ENCODE results near the gene WWTR1.
A peak's percentile ranks its signal among the peaks of the same experiment; 100 is the strongest.

WWTR1 gene

DNA sequence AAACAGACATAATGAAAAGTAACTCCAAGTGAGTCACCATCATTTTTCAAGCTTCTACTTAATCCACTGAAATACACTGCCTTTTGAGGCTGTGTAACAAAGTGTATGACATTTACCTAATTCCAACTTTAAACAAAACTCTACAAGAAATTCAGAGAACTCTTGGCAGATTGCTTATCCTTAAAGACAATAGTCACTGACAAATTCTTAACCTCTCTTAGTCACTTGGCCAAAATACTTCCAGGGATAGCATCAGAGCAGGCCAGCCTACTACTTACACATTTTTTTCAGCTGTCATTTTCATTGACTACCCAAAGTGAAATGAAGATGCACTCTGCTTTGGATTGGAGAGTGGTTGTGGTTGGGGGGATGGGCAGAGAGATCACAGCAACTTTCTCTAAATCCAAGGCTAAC, 3.6 kb downstream of the WWTR1 start:
- DNase-seq = peak; percentile 57

DNA sequence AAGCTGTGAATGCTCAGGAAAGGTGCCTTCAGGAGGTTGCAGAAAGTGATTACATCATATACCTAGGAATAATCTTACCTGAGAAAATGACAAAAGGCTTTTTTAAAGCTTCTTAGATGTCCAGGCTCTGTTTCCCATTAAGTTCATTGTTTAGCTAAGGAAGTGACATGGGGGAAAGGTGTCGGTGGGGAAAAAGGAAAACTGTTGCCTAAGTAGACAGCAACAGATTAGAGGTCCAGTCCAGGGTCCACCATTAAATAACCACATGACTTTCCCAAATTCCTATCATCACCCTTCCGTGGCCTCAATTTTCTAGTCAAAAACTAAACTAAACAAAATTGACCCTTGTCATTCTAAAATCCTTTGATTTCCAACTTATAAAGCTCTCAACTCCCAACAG, 4.3 kb downstream of the WWTR1 start:
- no peak for DNase-seq

DNA sequence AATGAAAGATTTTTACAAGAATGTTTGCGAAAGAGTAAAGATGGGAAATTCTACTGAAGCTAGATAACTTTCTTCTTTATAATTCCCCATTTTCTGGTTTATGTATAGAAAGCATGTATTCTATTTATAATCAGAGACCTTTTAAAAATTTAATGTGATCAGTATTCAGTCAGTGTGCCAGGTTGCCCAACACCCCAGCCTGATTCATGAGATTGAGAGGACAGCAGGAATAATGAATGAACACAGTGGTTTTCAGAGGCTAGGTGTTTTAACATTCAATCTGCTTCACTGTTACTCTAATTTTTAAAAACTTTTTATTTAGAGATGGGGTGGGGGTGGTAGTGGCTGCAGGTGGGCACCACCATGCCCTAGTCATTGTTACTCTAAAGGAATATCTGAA, 4.7 kb downstream of the WWTR1 start:
- no peak for DNase-seq

DNA sequence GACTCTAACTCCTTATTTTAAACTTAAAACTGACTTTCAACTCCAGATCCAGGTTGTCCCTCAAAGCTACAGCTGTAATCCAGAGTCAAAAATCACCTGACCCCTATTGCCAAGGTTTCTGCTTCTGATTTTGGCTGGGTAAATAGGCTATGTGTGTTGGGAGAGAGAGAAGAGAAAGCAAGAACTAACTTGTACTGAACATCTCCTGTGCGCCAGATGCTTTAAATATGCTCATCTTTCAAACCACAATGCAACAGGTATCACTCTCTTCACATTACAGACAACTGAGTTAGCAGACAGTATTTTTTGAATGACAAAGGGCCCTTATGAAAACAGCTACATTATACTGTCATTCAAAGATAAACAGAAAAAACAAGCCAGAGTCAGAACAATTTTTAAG, 7.0 kb downstream of the WWTR1 start:
- DNase-seq = no peak

DNA sequence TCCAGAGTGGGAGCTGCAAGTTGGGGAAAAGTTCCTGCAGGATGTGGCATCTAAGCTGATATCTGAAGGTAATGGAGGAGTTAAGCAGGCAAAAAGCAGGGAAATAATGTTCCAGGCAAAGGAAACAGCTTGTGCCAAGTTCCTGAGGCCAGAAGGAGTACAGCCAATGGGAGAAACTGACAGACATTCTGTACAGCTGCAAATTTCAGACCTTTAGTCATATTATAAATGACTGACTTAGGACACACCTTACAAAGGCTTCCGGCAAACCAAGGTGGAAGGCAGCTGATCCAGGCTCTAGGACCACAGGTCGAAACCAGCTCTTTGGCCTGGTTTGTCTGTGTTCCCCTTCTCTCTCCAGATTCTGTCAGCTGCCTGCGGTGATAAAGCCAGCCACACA, 9.3 kb downstream of the WWTR1 start:
- no peak for DNase-seq

DNA sequence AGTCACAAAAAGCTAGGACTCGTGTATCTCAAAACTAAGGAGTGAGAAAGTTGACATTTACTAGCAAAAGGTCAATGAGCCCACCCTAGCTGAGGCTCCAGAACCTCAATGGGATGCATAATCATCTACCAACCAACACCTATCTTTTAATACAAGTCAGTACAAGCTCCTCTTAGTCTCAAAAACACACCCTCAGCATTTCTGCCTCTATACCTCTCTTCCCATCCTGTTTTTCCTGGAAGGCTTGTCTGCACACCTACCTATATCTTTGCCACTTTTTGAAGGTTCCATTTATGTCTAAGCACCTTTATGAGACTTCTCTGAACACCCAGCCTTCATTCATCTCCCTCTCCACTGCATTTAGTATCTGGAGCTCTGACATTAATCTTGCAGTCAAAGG, 10.0 kb downstream of the WWTR1 start:
- no peak for DNase-seq

DNA sequence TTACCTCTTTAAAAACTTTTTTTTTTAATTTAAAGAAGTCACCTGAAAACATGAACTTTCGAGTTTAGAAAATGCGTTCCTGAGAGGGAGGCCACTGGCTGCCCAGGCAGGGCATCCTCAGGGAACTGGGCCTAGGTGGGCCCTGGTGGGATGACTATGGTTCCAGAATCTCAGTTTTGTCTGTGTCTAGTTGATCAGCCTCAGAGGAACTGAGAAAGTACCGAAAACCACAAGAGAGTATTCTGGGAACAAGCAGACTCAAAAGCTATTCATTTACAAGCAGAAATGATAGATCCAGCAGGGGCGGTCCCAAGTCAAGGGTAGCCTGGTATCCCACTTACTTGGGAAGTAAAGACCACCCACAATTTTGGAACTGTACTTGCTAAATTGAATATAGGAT, 10.5 kb downstream of the WWTR1 start:
- no peak for DNase-seq

DNA sequence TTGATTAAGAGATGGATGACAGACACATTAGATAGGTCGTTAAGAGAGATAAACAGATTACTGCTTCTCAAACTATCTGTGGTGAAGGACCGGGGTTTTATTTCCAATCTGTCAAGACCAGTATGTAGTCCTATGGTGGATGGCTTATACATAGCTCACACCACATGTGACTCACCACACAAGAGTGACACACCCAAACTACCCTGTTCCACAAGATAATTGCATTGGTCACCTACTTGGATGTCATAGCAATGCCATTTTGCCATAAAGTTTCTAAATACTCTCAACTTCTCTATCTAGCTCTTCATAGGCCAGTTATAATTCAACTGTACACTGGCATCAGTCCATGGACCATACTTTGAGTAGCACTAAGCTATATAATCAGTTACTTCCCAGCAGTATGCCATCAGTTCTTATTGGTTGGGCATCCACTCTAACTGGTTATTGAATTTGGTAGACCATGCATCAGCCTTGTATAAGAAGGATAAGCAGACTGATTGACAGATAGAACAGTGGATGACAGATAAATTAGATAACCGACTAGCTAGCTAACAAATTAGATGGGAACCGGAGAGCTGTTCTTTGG, 11.6 kb downstream of the WWTR1 start:
- DNase-seq = peak; percentile 71

DNA sequence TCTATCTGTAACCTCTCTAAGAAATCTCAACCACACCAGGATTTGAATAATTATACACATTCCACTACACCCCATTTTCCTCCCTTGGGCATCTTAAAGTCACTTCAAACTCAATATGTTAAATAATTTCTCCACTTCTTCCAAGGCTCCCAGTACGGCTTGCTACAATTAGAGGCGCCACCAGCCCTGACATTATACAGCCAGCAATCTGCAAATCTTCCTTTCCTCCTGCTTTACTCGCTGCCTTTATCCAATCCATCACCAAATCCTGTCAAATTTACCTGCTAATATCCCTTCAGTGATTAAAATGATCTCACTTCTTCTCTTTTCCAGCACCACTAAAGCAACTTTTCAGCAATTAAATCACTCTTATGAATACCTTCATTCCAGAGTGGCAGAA, 13.9 kb downstream of the WWTR1 start:
- DNase-seq = no peak

DNA sequence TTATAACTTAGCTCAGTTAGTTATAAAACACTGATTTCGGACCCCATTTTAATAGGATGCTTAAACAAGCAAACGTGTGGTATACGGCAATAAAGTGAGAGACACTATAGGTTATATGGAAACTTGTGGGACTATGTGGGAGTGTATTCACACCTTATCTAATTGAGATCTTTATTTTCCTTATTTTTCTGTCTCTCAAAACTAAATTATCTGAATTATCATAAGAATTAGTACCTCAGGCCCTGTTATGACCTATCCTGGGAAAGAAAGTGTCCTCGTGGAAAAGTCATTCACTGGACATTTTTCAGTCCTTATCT, 14.4 kb downstream of the WWTR1 start:
- no peak for DNase-seq

DNA sequence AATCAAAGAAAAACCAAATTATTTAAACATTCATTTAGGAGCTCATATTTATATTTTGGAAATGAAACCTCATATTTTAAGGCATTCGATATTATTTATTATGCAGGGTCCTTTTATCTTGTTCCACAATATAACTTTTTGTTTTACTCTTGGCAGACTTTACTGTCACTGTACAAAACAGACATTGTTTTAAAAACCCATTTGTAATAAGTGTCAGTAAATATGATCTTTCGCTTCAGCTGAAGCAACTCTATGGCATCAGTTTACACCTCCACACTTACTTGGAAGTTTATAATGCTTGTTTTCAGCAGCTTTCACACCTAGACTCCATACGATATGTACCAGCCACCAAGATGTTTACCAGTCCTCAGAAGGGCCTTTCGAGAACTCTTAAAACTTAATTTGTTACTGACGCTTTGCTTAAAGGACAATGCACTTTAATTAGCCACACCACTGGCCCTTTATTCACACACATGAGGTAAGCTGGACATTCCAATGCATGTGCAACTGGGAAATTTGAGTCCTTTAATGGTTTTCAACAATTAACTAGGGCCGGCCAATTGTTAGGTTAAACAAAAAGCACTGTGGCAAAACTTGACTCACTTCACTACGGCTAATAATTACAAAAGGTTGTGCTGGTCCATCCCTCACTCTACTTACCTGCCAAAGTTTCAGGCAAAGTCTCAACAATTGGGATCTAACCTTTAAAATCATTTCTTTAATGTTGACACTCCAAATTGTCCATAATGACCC, 16.7 kb downstream of the WWTR1 start:
- no peak for DNase-seq

DNA sequence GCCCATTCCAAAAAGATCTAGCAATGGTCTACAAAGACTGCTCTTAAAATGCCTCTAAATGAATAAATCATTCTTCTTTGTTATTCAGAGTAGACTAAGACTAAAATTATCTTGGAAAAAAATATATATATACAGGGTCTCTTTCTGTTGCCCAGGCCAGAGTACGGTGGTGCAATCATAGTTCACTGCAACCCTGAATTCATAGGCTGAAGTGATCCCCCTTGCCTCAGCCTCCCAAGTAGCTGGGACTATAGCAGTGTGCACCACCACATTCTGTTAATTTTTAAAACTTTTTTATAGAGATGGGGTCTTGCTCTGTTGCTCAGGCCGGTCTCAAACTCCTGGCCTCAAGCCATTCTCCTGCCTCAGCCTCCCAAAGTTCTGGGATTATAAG, 18.7 kb downstream of the WWTR1 start:
- DNase-seq = no peak

DNA sequence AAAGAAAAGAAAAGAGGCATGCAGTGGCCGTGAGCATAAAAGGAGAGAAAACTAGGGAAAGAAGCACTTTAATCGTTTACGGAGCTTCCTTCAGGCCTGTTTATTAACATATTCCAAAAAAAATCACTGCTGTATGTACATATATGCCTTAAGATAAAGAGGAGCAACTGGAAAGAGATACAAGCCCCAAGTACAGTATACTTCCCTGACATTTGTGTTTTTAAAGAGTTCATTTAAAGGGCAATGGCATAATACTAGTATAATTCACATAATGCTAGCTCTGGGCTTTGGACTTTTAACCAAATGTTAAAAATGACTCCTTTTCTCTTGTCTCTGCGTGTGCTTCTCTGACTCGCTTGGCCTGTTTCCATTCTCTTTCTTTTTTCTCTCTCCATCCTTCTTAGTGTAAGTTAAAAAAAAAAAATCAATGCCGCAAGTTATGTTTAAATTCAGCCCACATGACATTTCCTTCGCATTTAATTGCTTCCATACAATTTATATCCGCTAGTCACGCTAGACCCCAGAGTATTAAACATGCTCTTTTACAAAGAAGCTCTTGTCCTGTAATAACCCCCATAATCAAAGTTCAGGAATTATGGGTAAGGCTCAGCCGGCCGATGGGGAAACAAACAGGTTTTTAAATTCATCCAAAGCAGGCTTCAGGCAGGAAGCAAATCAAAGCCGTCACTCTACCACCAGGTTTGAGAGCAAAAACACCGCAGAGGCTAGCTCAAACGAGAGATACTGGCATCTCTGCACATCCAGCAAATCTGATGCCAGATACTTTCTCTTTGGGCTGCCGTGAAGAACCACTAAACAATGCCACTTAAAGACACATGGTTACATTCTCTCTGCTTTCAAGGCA, 19.4 kb downstream of the WWTR1 start:
- no peak for DNase-seq

DNA sequence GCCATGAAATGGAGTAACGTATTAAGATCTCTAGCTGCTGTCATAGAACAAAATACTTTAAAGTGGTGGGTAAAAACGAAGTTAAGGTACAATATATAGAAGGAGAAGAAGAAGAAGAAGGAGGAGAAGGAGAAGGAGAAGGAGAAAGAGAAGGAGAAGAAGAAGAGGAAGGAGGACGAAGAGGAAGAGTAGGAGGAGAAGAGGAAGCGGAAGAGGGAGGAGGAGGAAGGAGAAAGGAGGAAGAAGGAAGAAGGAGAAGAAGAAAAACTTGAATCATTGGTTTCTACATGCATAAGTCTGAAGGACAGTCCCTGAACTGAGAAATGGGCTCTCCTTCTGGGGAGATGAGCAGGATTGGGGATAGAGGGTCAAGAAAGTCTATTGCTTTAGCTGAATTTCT, 22.4 kb downstream of the WWTR1 start:
- no peak for DNase-seq

DNA sequence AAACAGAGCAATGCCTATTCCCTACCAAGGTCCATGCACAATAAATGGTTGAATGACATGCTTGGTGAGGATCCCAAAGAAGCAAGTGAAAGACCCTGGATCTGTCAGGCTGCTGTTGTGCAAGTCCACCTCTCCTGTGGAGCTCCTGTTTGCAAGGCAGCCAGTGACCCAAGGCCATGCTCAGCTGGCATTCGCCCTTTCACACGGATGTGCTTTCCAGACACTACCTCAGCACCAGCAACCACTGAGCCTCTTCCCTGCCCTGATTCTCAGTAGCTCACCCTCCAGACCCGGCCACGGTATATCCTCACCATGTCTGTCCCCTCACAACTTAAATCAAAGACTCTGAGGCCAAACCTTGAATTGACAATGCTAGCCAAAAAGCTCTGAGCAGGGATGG, 23.3 kb downstream of the WWTR1 start:
- no peak for DNase-seq

DNA sequence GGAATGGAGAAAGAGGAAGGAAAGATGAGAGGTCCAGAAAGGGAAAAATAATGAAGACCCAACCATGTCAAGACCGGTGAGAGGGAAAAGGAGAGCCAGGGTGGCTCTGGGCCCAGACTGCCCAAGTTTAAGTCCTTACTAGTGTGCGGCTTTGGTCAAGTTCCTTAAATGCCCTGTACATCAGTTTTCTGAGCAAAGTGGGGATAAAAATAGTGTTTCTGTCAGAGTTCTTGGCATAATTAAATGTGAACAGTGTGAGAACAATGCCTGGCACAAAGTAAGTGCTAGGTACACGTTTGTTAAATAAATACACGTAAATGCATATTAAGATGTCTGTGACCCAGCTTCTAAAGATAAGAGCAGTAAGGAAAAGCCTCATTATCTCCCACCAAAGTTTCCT, 23.8 kb downstream of the WWTR1 start:
- no peak for DNase-seq

DNA sequence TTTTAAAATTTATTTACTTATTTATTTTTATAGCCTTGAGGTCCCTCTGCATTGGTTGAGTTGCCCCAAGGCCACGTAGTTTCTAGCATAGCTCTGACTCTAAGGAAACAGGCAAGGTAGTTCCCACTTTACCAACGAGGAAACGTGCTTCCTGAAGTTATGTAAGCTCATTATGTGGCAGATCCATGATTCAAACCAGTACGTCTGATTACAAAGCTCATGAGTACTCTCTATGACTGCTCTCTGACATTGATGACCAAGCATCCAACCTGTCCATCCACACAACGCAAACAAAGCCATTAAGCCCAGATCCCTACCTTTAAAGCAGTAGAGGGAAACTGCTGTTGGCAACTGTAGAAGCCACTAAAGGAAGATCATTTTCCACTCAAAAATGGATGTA, 25.6 kb downstream of the WWTR1 start:
- DNase-seq = no peak

DNA sequence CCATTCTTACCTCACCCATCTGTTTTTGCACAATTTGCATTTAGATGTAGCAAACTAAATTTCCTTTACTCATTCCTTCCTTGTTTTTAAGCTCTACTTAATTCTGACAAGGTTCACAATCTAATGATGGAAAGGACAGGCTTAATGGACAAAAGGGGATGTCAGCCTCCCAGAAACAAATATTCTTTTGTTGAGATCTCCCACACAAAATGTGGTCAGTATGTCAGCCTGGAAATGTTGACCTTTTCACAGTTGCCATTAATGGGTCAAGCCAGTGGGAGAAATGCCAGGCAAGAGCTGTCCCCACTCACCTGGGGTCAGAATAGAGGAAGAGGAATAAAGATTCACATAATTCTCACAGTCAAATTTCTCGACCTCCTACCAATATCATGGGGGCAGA, 27.0 kb downstream of the WWTR1 start:
- no peak for DNase-seq

DNA sequence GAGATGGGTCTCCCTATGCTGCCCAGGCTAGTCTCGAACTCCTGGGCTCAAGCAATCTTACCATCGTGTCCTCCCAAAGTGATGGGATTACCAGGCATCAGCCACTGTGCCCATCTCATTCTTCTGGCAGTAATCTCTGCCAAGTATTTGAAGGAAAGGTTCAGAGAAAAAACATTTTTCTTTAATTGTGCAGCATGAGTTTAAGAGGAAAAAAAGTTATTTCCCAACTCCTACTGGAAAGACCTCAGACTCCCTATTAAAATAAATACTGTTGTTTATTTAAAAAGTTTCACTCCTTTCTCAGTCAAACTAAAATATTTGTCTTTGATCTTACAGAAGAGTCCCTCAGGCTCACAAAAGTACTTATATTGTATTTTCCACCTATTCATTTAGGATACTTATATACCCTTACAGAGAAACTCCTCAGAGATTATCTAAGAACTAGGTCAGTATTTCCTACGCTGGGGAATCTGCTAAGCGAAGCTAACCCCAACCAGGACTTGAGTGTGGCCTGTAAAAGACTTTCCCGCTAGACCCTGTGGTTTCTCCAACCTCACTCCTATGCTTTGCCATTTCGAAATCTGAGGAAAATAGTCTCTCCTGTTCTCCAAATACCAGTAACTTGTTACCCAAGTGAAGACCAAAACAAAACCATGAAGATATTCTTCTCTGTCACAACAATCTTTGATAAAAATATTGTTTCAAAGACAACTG, 28.7 kb downstream of the WWTR1 start:
- no peak for DNase-seq

DNA sequence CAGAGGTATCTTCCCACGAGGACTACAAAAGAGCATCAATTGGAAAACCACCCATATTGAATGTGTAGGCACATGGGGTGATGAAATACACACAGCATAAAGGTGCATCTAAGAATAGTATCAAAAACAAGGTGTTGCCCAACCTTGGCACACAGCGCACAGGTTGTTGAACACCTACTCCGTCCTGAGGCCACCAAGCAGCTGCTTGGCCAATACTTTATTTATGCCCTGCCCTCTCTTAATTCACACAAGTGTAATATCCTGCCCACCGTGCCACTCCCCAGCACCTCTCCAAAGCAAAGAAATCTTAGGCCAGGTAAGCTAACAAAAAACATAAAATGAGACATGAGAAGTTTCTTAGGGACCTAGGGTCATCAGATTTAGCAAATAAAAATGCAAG, 31.2 kb downstream of the WWTR1 start:
- no peak for DNase-seq

DNA sequence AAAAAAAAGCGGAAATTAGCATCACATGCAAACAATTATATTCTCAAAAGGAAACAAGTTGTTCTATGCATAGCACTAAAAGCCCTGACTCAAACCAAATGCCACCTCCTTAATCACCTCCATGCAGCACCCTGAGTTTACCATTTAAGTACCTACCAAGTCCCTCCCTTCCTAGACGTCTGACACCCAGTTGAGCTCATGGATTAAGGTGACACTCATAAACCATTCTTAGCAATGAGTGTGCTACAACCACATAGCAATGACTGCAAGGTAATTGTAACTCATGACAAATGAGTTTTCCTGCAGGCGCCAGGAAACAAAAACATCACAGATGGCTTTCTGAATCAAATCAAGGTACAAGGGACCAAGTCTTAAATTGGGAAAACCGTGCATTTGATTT, 32.0 kb downstream of the WWTR1 start:
- no peak for DNase-seq

DNA sequence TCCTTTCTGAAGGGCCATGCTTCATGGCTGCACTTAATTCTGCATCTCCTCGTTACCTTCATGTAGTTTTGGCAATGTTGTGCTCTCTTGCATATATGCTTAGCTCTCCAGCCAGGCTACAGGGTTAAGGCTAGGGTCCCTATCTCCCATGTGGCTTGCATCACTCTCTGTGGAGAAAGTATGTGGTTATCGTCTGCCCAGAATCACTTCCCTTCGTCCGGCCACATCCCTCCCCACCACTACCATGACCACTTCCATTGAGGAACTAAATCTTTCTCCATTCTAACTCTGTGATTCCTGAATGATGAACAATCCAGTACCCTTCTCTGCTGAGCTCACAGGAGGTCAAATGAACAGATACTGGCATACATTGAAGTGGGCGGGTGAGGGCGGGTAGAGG, 34.0 kb downstream of the WWTR1 start:
- peak; percentile 47 for DNase-seq

DNA sequence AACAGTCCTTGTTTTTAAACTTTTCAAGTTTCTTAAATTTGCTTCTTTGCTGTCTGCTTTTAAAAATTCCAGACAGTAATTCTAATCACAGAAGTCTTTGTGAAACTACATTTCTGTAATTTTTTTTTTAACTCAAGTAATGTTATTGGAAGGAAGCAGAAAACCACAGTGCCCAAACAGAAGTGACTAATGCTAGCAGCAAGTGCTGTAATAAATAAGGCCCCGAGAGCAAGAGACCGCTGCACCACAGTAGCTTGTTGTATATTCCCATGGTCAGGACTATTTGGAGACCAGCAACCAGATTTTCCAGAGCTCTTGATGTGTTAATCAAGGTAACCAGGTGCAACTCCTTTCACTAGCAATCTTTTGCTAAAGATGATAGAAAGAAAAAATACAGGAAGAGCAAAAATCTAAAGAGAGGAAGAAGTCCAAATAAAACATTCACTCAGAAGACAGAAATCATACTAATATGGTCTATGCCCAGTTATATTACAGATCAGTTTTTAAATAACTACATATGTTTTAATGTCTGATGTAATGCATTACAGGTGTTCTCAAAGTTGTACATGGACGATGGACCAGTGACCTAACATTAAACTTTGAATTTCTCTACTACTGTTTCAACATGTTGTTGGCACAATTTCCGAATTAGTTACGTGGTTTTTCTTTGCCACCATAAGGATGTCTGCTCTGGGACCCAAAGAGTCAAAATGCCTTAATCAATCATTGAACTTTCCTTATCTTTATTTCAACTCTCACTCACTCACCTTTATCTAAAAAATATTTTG, 36.4 kb downstream of the WWTR1 start:
- no peak for DNase-seq
